Ascending aorta (tissue), 2 donors: ENCODE measurements around the gene GRB10. TPM values are rescaled to one million over a fixed set of nuclear protein-coding genes. Genes with fewer than 3 reads are reported as not detected.
A peak's percentile ranks its signal among the peaks of the same experiment; 100 is the strongest.

ENCODE experiments used
- DNase-seq, 2 donors: peaks; one replicate each; pipeline ENCODE4 v3.0.0-alpha.2; 2019; ENCODE audit warnings: low spot score in 2 of 2
- H3K27ac ChIP-seq, 2 donors: fragments of 200-600 bp; sonication (generic); one replicate each; pipeline ENCODE4 v1.5.1; 2016 to 2017; ENCODE audit warnings: mild to moderate bottlenecking in 1 of 2
- H3K27me3 ChIP-seq: fragments of 200-600 bp; sonication (generic); one replicate; pipeline ENCODE4 v1.5.1; 2017
- H3K36me3 ChIP-seq, 2 donors: fragments of 200-600 bp; sonication (generic); one replicate each; pipeline ENCODE4 v1.5.1; 2016
- H3K4me1 ChIP-seq, 2 donors: fragments of 200-600 bp; sonication (generic); one replicate each; pipeline ENCODE4 v1.5.1; 2016 to 2017; ENCODE audit warnings: mild to moderate bottlenecking in 1 of 2
- H3K4me3 ChIP-seq, 2 donors: fragments of 200-600 bp; sonication (generic); one replicate each; pipeline ENCODE4 v1.5.1; 2016 to 2017; ENCODE audit warnings: mild to moderate bottlenecking in 1 of 2
- H3K9me3 ChIP-seq, 2 donors: fragments of 200-600 bp; sonication (generic); one replicate each; pipeline ENCODE4 v1.5.1; 2016
- CTCF ChIP-seq, 3 experiments: fragments of 200-600 bp in 2 of 3; fragments of 450-650 bp in 1 of 3; sonication (generic) in 2 of 3; IDR thresholded peaks; one replicate each; pipeline ENCODE4 v1.5.1; 2016 to 2019; ENCODE audit warnings: antibody characterized with exemption in 3 of 3, mild to moderate bottlenecking in 1 of 3, moderate library complexity in 1 of 3
- intact Hi-C: fragments of 100-400 bp; cut with DNase I; formaldehyde crosslinking; loops from one replicate; pipeline ENCODE4 v1.15.1; 2023
- total RNA-seq: library from RNA; depleted of rRNA; stranded (reverse); fragments of >200 nt; gene quantifications from one replicate; pipeline ENCODE4 v1.1.0, GENCODE V29; 2016

Gene GRB10
- total RNA-seq, 1 donor from 2014 or later = 53.4 TPM

- intact Hi-C loops = loop anchor here (5.0 kb wide), 2 partner anchors 45 to 155 kb away; no protein-coding TSS in a partner anchor
- Histone ChIP-seq H3K9me3 (no peaks in the 10 kb centered on the region), H3K4me3 (no peak overlapping the region), H3K36me3 (no peaks in the 10 kb centered on the region), H3K27me3 (no peaks in the 10 kb centered on the region), H3K27ac (peak overlapping the region; percentile 60 to 72), H3K4me1 (peaks cover 6 to 54% of the 10 kb centered on the region in 2 donors)
- no peak for TF ChIP-seq CTCF (IDR thresholded peaks at IDR 0.05)
- DNase-seq = no peak
Measured at GRCh38 chr7:50712252-50713122, 70.2 kb downstream of the GRB10 start.

- Histone ChIP-seq H3K36me3 (no peaks in the 10 kb centered on the region), H3K4me1 (peaks cover 4 to 50% of the 10 kb centered on the region in 2 donors), H3K27me3 (no peaks in the 10 kb centered on the region), H3K27ac (peak overlapping the region; percentile 60 to 72), H3K4me3 (no peak overlapping the region), H3K9me3 (no peaks in the 10 kb centered on the region)
- DNase-seq = no peak
- intact Hi-C loops = loop anchor here (5.0 kb wide), 2 partner anchors 44 to 156 kb away; no protein-coding TSS in a partner anchor
- no peak for TF ChIP-seq CTCF (IDR thresholded peaks at IDR 0.05)
Measured at GRCh38 chr7:50711271-50712175, 71.2 kb downstream of the GRB10 start.

GRCh38 chr7:50710441-50711154, 72.1 kb downstream of the GRB10 start:
- TF ChIP-seq CTCF (IDR thresholded peaks at IDR 0.05) = no peak
- Histone ChIP-seq H3K27ac (peak overlapping the region; percentile 41 to 72), H3K9me3 (no peaks in the 10 kb centered on the region), H3K4me1 (peaks cover 3 to 46% of the 10 kb centered on the region in 2 donors), H3K27me3 (no peaks in the 10 kb centered on the region), H3K4me3 (no peak overlapping the region), H3K36me3 (no peaks in the 10 kb centered on the region)
- DNase-seq = no peak
- intact Hi-C loops = loop anchor here (5.0 kb wide), 2 partner anchors 43 to 157 kb away; no protein-coding TSS in a partner anchor

- Histone ChIP-seq H3K36me3 (no peaks in the 10 kb centered on the region), H3K9me3 (no peaks in the 10 kb centered on the region), H3K27ac (peak overlapping the region in 1 of 2 donors; percentile 7), H3K4me1 (peaks cover 3 to 36% of the 10 kb centered on the region in 2 donors), H3K4me3 (no peak overlapping the region), H3K27me3 (no peaks in the 10 kb centered on the region)
- no peak for TF ChIP-seq CTCF (IDR thresholded peaks at IDR 0.05)
- intact Hi-C loops = no loop called here
- no peak for DNase-seq
Measured at GRCh38 chr7:50709151-50709550, 73.5 kb downstream of the GRB10 start.
